PFSK-1 (cell line): ENCODE measurements around the gene TSPAN4.
A peak's percentile ranks its signal among the peaks of the same experiment; 100 is the strongest.

Experiments used
- FOXP2 ChIP-seq: optimal IDR thresholded peaks from 2 replicates; pipeline ENCODE3; 2011; ENCODE audit warnings: borderline replicate concordance, control low read depth, inconsistent platforms; ENCODE audit not compliant: insufficient read depth; ENCODE audit errors: extremely low read length, extremely low read depth
- POLR2AphosphoS5 ChIP-seq: IDR thresholded peaks from 2 replicates; pipeline ENCODE4 v1.6.1; 2012; ENCODE audit warnings: low read depth, mild to moderate bottlenecking, control low read depth, low read length, moderate library complexity
- SIN3A ChIP-seq: IDR thresholded peaks from 2 replicates; pipeline ENCODE4 v1.6.1; 2012; ENCODE audit warnings: mild to moderate bottlenecking, low read length, moderate library complexity, borderline replicate concordance; ENCODE audit not compliant: insufficient read depth
- TAF1 ChIP-seq: IDR thresholded peaks from 2 replicates; pipeline ENCODE4 v1.6.1; 2012; ENCODE audit warnings: low read length, control low read depth, borderline replicate concordance; ENCODE audit not compliant: insufficient read depth
- TF ChIP-seq, protein P1 (sequence below), 2 experiments: IDR thresholded peaks; 2 replicates each; pipeline versions ENCODE4 v1.6.1 to v1.8.0; 2011 to 2012; ENCODE audit warnings: low read depth in 2 of 2, low read length in 2 of 2, control low read depth in 1 of 2, inconsistent platforms in 1 of 2, mild to moderate bottlenecking in 1 of 2, moderate library complexity in 1 of 2; ENCODE audit not compliant: insufficient read depth in 1 of 2

The TSPAN4 gene

DNA sequence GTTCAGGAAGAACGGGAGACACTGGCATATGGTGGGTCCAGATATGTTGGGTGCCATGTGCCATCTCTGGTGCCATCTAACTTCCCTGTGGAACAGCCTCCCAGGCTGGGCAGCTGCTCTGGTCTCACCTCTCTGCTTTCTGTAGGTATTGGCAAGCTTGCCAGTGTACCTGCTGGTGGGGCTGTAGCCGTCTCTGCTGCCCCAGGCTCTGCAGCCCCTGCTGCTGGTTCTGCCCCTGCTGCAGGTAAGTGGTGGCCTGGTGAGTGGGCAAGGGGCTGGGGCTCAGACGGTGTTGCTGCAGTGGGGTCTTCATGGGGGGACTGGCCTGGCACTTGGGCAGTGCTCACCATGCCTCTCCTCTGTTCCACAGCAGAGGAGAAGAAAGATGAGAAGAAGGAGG lies 30.3 kb upstream of the TSPAN4 start:
- no peak for TF ChIP-seq FOXP2

DNA sequence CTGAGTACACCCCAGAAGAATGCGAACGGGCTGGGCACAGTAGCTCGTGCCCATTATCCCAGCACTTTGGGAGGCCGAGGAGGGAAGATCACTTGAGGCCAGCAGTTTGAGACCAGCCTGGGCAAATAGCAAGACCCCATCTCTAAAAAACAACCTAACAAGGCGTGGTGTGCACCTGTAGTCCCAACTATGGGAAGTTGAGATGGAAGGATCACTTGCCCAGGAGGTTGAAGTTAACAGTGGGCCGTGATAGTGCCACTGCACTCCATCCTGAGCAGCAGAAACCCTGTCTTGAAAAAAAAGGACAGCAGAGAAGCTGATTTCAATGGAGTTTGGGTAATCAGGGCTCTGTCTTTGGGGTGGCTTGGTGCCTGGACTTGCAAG lies 29.6 kb upstream of the TSPAN4 start:
- TF ChIP-seq FOXP2 (no peak), POLR2AphosphoS5 (no peak; the same call in 1 of the 2 replicates), SIN3A (no peak), TAF1 (no peak)
- TF ChIP-seq, protein P1, sequence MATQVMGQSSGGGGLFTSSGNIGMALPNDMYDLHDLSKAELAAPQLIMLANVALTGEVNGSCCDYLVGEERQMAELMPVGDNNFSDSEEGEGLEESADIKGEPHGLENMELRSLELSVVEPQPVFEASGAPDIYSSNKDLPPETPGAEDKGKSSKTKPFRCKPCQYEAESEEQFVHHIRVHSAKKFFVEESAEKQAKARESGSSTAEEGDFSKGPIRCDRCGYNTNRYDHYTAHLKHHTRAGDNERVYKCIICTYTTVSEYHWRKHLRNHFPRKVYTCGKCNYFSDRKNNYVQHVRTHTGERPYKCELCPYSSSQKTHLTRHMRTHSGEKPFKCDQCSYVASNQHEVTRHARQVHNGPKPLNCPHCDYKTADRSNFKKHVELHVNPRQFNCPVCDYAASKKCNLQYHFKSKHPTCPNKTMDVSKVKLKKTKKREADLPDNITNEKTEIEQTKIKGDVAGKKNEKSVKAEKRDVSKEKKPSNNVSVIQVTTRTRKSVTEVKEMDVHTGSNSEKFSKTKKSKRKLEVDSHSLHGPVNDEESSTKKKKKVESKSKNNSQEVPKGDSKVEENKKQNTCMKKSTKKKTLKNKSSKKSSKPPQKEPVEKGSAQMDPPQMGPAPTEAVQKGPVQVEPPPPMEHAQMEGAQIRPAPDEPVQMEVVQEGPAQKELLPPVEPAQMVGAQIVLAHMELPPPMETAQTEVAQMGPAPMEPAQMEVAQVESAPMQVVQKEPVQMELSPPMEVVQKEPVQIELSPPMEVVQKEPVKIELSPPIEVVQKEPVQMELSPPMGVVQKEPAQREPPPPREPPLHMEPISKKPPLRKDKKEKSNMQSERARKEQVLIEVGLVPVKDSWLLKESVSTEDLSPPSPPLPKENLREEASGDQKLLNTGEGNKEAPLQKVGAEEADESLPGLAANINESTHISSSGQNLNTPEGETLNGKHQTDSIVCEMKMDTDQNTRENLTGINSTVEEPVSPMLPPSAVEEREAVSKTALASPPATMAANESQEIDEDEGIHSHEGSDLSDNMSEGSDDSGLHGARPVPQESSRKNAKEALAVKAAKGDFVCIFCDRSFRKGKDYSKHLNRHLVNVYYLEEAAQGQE (IDR thresholded peaks at IDR 0.05; ENCODE audit: insufficient read depth in 1 of 2, low read depth in 2 of 2, low read length in 2 of 2), result no peak

- TF ChIP-seq FOXP2 (no peak), POLR2AphosphoS5 (peak; percentile 94), SIN3A (peak; percentile 47; the same call in 1 of the 2 replicates), TAF1 (0 out of 2 replicates have a peak, but pooled peaks have one; percentile 33)
- TF ChIP-seq, protein P1 (IDR thresholded peaks at IDR 0.05; ENCODE audit: insufficient read depth in 1 of 2, low read depth in 2 of 2, low read length in 2 of 2), result no peak
Measured at GRCh38 chr11:813456-814096, 29.1 kb upstream of the TSPAN4 start.

- TF ChIP-seq TAF1 (no peak), POLR2AphosphoS5 (no peak), FOXP2 (no peak), SIN3A (no peak)
- TF ChIP-seq, protein P1 (IDR thresholded peaks at IDR 0.05; ENCODE audit: insufficient read depth in 1 of 2, low read depth in 2 of 2, low read length in 2 of 2), result no peak
Measured at GRCh38 chr11:815675-816432, 26.8 kb upstream of the TSPAN4 start.

DNA sequence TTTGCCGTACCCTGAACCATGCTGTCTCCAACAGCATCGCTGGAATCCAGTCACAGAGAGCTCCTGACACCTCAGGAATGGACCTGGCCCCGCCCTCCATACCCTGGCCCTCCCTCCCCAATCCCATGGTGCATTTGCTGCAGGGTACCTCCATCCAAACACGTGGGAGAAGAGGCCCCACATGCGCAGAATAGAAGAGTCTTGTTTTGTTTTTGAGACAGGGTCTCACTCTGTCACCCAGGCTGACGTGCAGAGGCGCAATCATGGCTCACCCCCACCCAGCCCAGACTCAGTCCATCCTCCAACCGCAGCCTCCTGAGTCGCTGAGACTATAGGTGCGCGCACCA lies 26.2 kb upstream of the TSPAN4 start:
- TF ChIP-seq, protein P1 (IDR thresholded peaks at IDR 0.05; ENCODE audit: insufficient read depth in 1 of 2, low read depth in 2 of 2, low read length in 2 of 2), result no peak
- TF ChIP-seq TAF1 (no peak), POLR2AphosphoS5 (no peak), SIN3A (no peak), FOXP2 (no peak)
